ENCODE measurements around the gene MRPL38.

The MRPL38 gene

GRCh38 chr17:75919611-75920010 lies 14.9 kb upstream of the MRPL38 start:
- DNase-seq (ENCODE audit: low spot score) = no peak

- DNase-seq (ENCODE audit: low spot score) = no peak
These were observed 13.3 kb upstream of the MRPL38 start for GRCh38 chr17:75917917-75918445.

- DNase-seq (ENCODE audit: low spot score) = no peak
These were observed 12.6 kb upstream of the MRPL38 start for GRCh38 chr17:75917141-75917916.

GRCh38 chr17:75915268-75915667 lies 10.6 kb upstream of the MRPL38 start:
- DNase-seq (ENCODE audit: low spot score) = no peak

GRCh38 chr17:75914643-75915267 lies 10.1 kb upstream of the MRPL38 start:
- DNase-seq (ENCODE audit: low spot score) = no peak

- DNase-seq (ENCODE audit: low spot score) = no peak
These were observed 9.0 kb upstream of the MRPL38 start for GRCh38 chr17:75913537-75914210.

GRCh38 chr17:75910699-75911098 lies 6.0 kb upstream of the MRPL38 start:
- no peak for DNase-seq (ENCODE audit: low spot score)

GRCh38 chr17:75909812-75910274 lies 5.2 kb upstream of the MRPL38 start:
- DNase-seq (ENCODE audit: low spot score) = no peak

- no peak for DNase-seq (ENCODE audit: low spot score)
These were observed 4.5 kb upstream of the MRPL38 start for GRCh38 chr17:75909051-75909811.

- DNase-seq (ENCODE audit: low spot score) = no peak
These were observed 3.5 kb upstream of the MRPL38 start for GRCh38 chr17:75908201-75908600.

GRCh38 chr17:75906143-75906884 lies 1.6 kb upstream of the MRPL38 start:
- DNase-seq (ENCODE audit: low spot score) = no peak

- DNase-seq (ENCODE audit: low spot score) = no peak
These were observed 2.3 kb downstream of the MRPL38 start for GRCh38 chr17:75902406-75902805.

GRCh38 chr17:75901727-75902126 lies 3.0 kb downstream of the MRPL38 start:
- DNase-seq (ENCODE audit: low spot score) = no peak

- no peak for DNase-seq (ENCODE audit: low spot score)
These were observed 3.8 kb downstream of the MRPL38 start for GRCh38 chr17:75900691-75901533.

- DNase-seq (ENCODE audit: low spot score) = no peak
These were observed 4.8 kb downstream of the MRPL38 start for GRCh38 chr17:75899767-75900468.

GRCh38 chr17:75899353-75899752 lies 5.3 kb downstream of the MRPL38 start:
- no peak for DNase-seq (ENCODE audit: low spot score)

- no peak for DNase-seq (ENCODE audit: low spot score)
These were observed 5.9 kb downstream of the MRPL38 start for GRCh38 chr17:75898791-75899190.

GRCh38 chr17:75898065-75898464 lies 6.6 kb downstream of the MRPL38 start:
- no peak for DNase-seq (ENCODE audit: low spot score)

- no peak for DNase-seq (ENCODE audit: low spot score)
These were observed 7.3 kb downstream of the MRPL38 start for GRCh38 chr17:75897160-75898019.

All from globus pallidus (tissue), 1 donor.